ENCODE data around the gene NUP133. TPM values are rescaled to one million over a fixed set of nuclear protein-coding genes. Genes with fewer than 3 reads are reported as not detected.

The NUP133 gene
- polyA plus RNA-seq (2013, experiment 1 of 2), result 38.5 TPM
- 39.7 TPM for polyA plus RNA-seq (2013, experiment 2 of 2)

GRCh38 chr1:229507951-229508822 is at the start of gene NUP133:
TSS of gene NUP133 (minus strand) at chr1:229508341. CDS start at chr1:229508249, 92 bp downstream.
- Histone ChIP-seq H3K9me3 (ENCODE audit: insufficient read depth, low read depth, low read length) (no peaks in the 10 kb centered on the region), H3K4me3 (ENCODE audit: low read length) (peak within 1 kb of the TSS; percentile 87), H3K27me3 (ENCODE audit: insufficient read depth, low read length) (no peaks in the 10 kb centered on the region), H3K9ac (ENCODE audit: low read depth, low read length) (peak within 1 kb of the TSS; percentile 90), H3K27ac (ENCODE audit: low read depth, low read length) (peak within 1 kb of the TSS; percentile 96), H3K4me1 (ENCODE audit: insufficient read depth, low read length) (peaks cover 6% of the 10 kb centered on the region; the same call in 1 of the 2 replicates), H3K36me3 (ENCODE audit: insufficient read depth, low read length) (peaks cover 23% of the 10 kb centered on the region)
- WGBS, result 3% methylated on average over 65 of the region's 65 CpGs

- Histone ChIP-seq H3K4me3 (ENCODE audit: low read length) (peak overlapping the region; percentile 87), H3K9ac (ENCODE audit: low read depth, low read length) (peak overlapping the region; percentile 77), H3K36me3 (ENCODE audit: insufficient read depth, low read length) (no peaks in the 10 kb centered on the region), H3K27ac (ENCODE audit: low read depth, low read length) (no peak overlapping the region), H3K9me3 (ENCODE audit: insufficient read depth, low read depth, low read length) (no peaks in the 10 kb centered on the region), H3K27me3 (ENCODE audit: insufficient read depth, low read length) (peaks cover 10% of the 10 kb centered on the region; the same call in 1 of the 2 replicates), H3K4me1 (ENCODE audit: insufficient read depth, low read length) (peaks cover 8% of the 10 kb centered on the region)
- WGBS, result 63% methylated on average over 3 of the region's 5 CpGs
Measured at GRCh38 chr1:229557200-229557850, 49.2 kb upstream of the NUP133 start.

GRCh38 chr1:229554886-229555621 is 46.9 kb upstream of the NUP133 start:
- Histone ChIP-seq H3K9me3 (ENCODE audit: insufficient read depth, low read depth, low read length) (no peaks in the 10 kb centered on the region), H3K4me3 (ENCODE audit: low read length) (no peak overlapping the region), H3K27ac (ENCODE audit: low read depth, low read length) (no peak overlapping the region), H3K27me3 (ENCODE audit: insufficient read depth, low read length) (peaks cover 7% of the 10 kb centered on the region; the same call in 1 of the 2 replicates), H3K9ac (ENCODE audit: low read depth, low read length) (no peak overlapping the region; the same call in 1 of the 2 replicates), H3K36me3 (ENCODE audit: insufficient read depth, low read length) (no peaks in the 10 kb centered on the region), H3K4me1 (ENCODE audit: insufficient read depth, low read length) (peaks cover 8% of the 10 kb centered on the region)
- 86% methylated on average over 10 of the region's 10 CpGs for WGBS

GRCh38 chr1:229553621-229554130 is 45.5 kb upstream of the NUP133 start:
- no peak overlapping the region for H3K4me3 ChIP-seq (ENCODE audit: low read length)
- 0 out of 2 replicates have a peak, but pooled peaks cover 4% of the 10 kb centered on the region for H3K36me3 ChIP-seq (ENCODE audit: insufficient read depth, low read length)
- H3K4me1 ChIP-seq (ENCODE audit: insufficient read depth, low read length), result peaks cover 8% of the 10 kb centered on the region
- no peak overlapping the region for H3K27ac ChIP-seq (ENCODE audit: low read depth, low read length)
- H3K27me3 ChIP-seq (ENCODE audit: insufficient read depth, low read length), result peaks cover 7% of the 10 kb centered on the region; the same call in 1 of the 2 replicates
- H3K9ac ChIP-seq (ENCODE audit: low read depth, low read length), result no peak overlapping the region
- 93% methylated on average over 7 of the region's 7 CpGs for WGBS
- no peaks in the 10 kb centered on the region for H3K9me3 ChIP-seq (ENCODE audit: insufficient read depth, low read depth, low read length)

GRCh38 chr1:229552732-229553131 is 44.6 kb upstream of the NUP133 start:
- no peak overlapping the region for H3K9ac ChIP-seq (ENCODE audit: low read depth, low read length)
- peaks cover 7% of the 10 kb centered on the region; the same call in 1 of the 2 replicates for H3K27me3 ChIP-seq (ENCODE audit: insufficient read depth, low read length)
- no peaks in the 10 kb centered on the region for H3K9me3 ChIP-seq (ENCODE audit: insufficient read depth, low read depth, low read length)
- WGBS, result 89% methylated on average over 5 of the region's 5 CpGs
- H3K27ac ChIP-seq (ENCODE audit: low read depth, low read length), result no peak overlapping the region
- H3K36me3 ChIP-seq (ENCODE audit: insufficient read depth, low read length), result peaks cover 9% of the 10 kb centered on the region; the same call in 1 of the 2 replicates
- no peak overlapping the region for H3K4me3 ChIP-seq (ENCODE audit: low read length)
- peaks cover 8% of the 10 kb centered on the region for H3K4me1 ChIP-seq (ENCODE audit: insufficient read depth, low read length)

- H3K27ac ChIP-seq (ENCODE audit: low read depth, low read length), result no peak overlapping the region
- H3K4me1 ChIP-seq (ENCODE audit: insufficient read depth, low read length), result no peaks in the 10 kb centered on the region
- no peaks in the 10 kb centered on the region for H3K9me3 ChIP-seq (ENCODE audit: insufficient read depth, low read depth, low read length)
- peaks cover 25% of the 10 kb centered on the region for H3K36me3 ChIP-seq (ENCODE audit: insufficient read depth, low read length)
- no peak overlapping the region for H3K9ac ChIP-seq (ENCODE audit: low read depth, low read length)
- WGBS, result 90% methylated on average over 3 of the region's 3 CpGs
- H3K4me3 ChIP-seq (ENCODE audit: low read length), result no peak overlapping the region
- H3K27me3 ChIP-seq (ENCODE audit: insufficient read depth, low read length), result no peaks in the 10 kb centered on the region
Measured at GRCh38 chr1:229550812-229551567, 42.8 kb upstream of the NUP133 start.

GRCh38 chr1:229547542-229547941 is 39.4 kb upstream of the NUP133 start:
- WGBS, result 95% methylated on average over 6 of the region's 7 CpGs

GRCh38 chr1:229544587-229544986 is 36.4 kb upstream of the NUP133 start:
- Histone ChIP-seq H3K27ac (ENCODE audit: low read depth, low read length) (no peak overlapping the region), H3K9ac (ENCODE audit: low read depth, low read length) (no peak overlapping the region), H3K4me3 (ENCODE audit: low read length) (no peak overlapping the region), H3K27me3 (ENCODE audit: insufficient read depth, low read length) (no peaks in the 10 kb centered on the region), H3K4me1 (ENCODE audit: insufficient read depth, low read length) (no peaks in the 10 kb centered on the region), H3K9me3 (ENCODE audit: insufficient read depth, low read depth, low read length) (no peaks in the 10 kb centered on the region), H3K36me3 (ENCODE audit: insufficient read depth, low read length) (peaks cover 51% of the 10 kb centered on the region)
- 89% methylated on average over 1 of the region's 1 CpG for WGBS

More at GRCh38 chr1:229547542-229547941, 39.4 kb upstream of the NUP133 start:
- Histone ChIP-seq H3K36me3 (ENCODE audit: insufficient read depth, low read length) (peaks cover 38% of the 10 kb centered on the region), H3K9ac (ENCODE audit: low read depth, low read length) (no peak overlapping the region), H3K4me1 (ENCODE audit: insufficient read depth, low read length) (no peaks in the 10 kb centered on the region), H3K4me3 (ENCODE audit: low read length) (no peak overlapping the region), H3K27me3 (ENCODE audit: insufficient read depth, low read length) (no peaks in the 10 kb centered on the region), H3K27ac (ENCODE audit: low read depth, low read length) (no peak overlapping the region), H3K9me3 (ENCODE audit: insufficient read depth, low read depth, low read length) (no peaks in the 10 kb centered on the region)

- Histone ChIP-seq H3K36me3 (ENCODE audit: insufficient read depth, low read length) (peaks cover 56% of the 10 kb centered on the region), H3K27me3 (ENCODE audit: insufficient read depth, low read length) (no peaks in the 10 kb centered on the region)
- 97% methylated on average over 6 of the region's 6 CpGs for whole genome bisulfite sequencing
Measured at GRCh38 chr1:229539863-229540506, 31.8 kb upstream of the NUP133 start.

GRCh38 chr1:229538945-229539344 is 30.8 kb upstream of the NUP133 start:
- no peaks in the 10 kb centered on the region for H3K4me1 ChIP-seq (ENCODE audit: insufficient read depth, low read length)
- no peak overlapping the region for H3K4me3 ChIP-seq (ENCODE audit: low read length)
- no peaks in the 10 kb centered on the region for H3K27me3 ChIP-seq (ENCODE audit: insufficient read depth, low read length)
- 98% methylated on average over 5 of the region's 5 CpGs for WGBS
- peaks cover 52% of the 10 kb centered on the region for H3K36me3 ChIP-seq (ENCODE audit: insufficient read depth, low read length)
- no peak overlapping the region for H3K27ac ChIP-seq (ENCODE audit: low read depth, low read length)
- H3K9ac ChIP-seq (ENCODE audit: low read depth, low read length), result no peak overlapping the region
- H3K9me3 ChIP-seq (ENCODE audit: insufficient read depth, low read depth, low read length), result no peaks in the 10 kb centered on the region

More at GRCh38 chr1:229539863-229540506, 31.8 kb upstream of the NUP133 start:
- Histone ChIP-seq H3K4me1 (ENCODE audit: insufficient read depth, low read length) (no peaks in the 10 kb centered on the region), H3K27ac (ENCODE audit: low read depth, low read length) (no peak overlapping the region), H3K9me3 (ENCODE audit: insufficient read depth, low read depth, low read length) (no peaks in the 10 kb centered on the region), H3K4me3 (ENCODE audit: low read length) (no peak overlapping the region), H3K9ac (ENCODE audit: low read depth, low read length) (no peak overlapping the region)
